ENCODE measurements around the gene FBXL3.

- TF ChIP-seq EZH2 (IDR thresholded peaks at IDR 0.05; ENCODE audit: low read depth) (no peak), CTCF (conservative IDR thresholded peaks at IDR 0.05) (no peak)
Measured at GRCh38 chr13:76958841-76959432, 68.0 kb downstream of the FBXL3 start.
